ENCODE results near the gene MXRA8.

GRCh38 chr1:1357871-1358432 lies 403 bp downstream of the MXRA8 start:
- TF ChIP-seq CTCF (IDR thresholded peaks at IDR 0.05; ENCODE audit: poor library complexity) (no peak), EZH2 (IDR thresholded peaks at IDR 0.05; ENCODE audit: borderline replicate concordance) (no peak), EZH2phosphoT487 (IDR thresholded peaks at IDR 0.05; ENCODE audit: low read depth, severe bottlenecking, unreplicated experiment) (no peak)
